ENCODE data around the gene PKD2.

Gene PKD2

DNA sequence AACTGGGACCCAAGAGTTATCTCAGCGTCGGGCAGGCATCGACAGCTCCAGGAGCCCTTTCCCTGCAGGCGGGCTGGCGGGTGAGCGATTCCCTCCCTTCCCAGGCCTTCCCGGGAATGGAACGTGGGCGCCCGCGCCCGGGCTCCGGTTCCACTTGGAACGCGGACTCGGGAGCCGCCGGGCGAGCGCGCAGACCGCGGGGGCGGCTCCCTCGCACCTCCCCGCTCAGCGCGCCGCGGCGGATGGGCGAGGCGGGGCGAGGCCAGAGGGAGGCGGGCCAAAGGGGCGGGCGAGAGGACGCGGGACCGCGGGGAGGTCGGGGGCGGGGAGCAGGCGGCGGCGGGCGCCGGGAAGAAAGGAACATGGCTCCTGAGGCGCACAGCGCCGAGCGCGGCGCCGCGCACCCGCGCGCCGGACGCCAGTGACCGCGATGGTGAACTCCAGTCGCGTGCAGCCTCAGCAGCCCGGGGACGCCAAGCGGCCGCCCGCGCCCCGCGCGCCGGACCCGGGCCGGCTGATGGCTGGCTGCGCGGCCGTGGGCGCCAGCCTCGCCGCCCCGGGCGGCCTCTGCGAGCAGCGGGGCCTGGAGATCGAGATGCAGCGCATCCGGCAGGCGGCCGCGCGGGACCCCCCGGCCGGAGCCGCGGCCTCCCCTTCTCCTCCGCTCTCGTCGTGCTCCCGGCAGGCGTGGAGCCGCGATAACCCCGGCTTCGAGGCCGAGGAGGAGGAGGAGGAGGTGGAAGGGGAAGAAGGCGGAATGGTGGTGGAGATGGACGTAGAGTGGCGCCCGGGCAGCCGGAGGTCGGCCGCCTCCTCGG lies at the start of gene PKD2:
Gene PKD2 (plus strand): TSS at position 332 of the 818 bp plus-strand sequence. CDS start 99 bp downstream, at position 431.
- peak within 1 kb of the TSS; percentile 60 for H3K9ac ChIP-seq (ENCODE audit: low read length)
- no peaks in the 10 kb centered on the region for H3K36me3 ChIP-seq (ENCODE audit: control insufficient read depth, low read depth, low read length)
- no peaks in the 10 kb centered on the region for H3K9me3 ChIP-seq (ENCODE audit: control insufficient read depth, low read depth, low read length)
- peaks cover 23% of the 10 kb centered on the region for H3K4me1 ChIP-seq (ENCODE audit: control insufficient read depth, low read depth, low read length)
- H3K27ac ChIP-seq (ENCODE audit: low read length) = no peak within 1 kb of the TSS
- H3K4me3 ChIP-seq (ENCODE audit: low read length) = peak within 1 kb of the TSS; percentile 94
- H3K27me3 ChIP-seq (ENCODE audit: control insufficient read depth, insufficient read depth, low read length) = peaks cover 21% of the 10 kb centered on the region

DNA sequence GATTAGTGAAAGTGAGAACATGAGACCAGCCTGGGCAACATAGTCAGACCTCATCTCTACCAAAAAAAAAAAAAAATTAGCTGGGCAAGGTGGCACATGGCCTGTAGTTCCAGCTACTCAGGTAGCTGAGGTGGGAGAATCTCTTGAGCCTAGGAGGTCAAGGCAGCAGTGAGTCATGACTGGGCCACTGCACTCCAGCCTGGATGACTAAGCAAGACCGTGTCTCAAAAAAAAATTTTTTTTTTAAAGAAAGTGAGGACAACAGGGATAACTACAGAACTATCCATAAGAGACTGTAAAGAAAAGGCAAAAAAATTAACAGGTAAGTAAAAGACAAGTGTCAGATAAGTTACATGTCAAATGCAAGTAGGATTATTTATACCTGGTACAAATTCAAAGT lies 45.4 kb upstream of the PKD2 start:
- Histone ChIP-seq H3K27me3 (ENCODE audit: control insufficient read depth, insufficient read depth, low read length) (no peaks in the 10 kb centered on the region), H3K27ac (ENCODE audit: low read length) (no peak overlapping the region), H3K36me3 (ENCODE audit: control insufficient read depth, low read depth, low read length) (no peaks in the 10 kb centered on the region), H3K9ac (ENCODE audit: low read length) (no peak overlapping the region), H3K9me3 (ENCODE audit: control insufficient read depth, low read depth, low read length) (no peaks in the 10 kb centered on the region), H3K4me1 (ENCODE audit: control insufficient read depth, low read depth, low read length) (no peaks in the 10 kb centered on the region), H3K4me3 (ENCODE audit: low read length) (no peak overlapping the region)

DNA sequence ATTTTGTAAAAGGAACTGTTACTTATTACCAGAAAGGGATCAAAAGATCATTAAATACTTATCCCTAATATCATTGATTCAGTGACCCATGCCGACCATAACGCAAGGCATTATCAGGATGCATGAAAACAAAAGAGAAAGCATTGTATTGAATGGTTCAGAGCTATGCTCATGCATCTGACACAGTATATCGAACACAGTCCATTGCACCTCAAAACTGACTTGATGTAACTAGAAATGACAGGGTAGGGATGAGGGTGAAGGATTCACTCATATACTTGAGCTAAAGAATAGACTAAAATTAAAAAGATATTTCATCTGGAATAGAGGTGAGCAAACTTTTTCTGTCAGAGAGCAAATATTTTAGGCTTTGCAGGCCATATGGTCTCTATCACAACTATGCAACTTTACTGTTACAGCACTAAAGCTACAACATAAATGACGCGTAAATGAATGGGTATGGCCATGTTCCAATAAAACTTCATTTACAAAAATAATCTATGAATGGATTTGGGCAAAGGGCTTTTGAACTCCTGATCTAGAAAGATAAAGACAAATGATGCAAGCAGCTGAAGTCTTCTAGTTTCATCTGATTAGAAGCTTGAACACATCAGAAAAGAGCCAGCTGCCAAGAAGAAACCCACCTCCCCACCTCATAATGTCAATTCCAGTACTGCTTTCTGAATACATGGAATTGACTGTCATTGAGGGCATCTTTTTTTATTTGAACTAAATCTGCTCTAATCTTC lies 44.9 kb upstream of the PKD2 start:
- Histone ChIP-seq H3K9ac (ENCODE audit: low read length) (no peak overlapping the region), H3K27me3 (ENCODE audit: control insufficient read depth, insufficient read depth, low read length) (no peaks in the 10 kb centered on the region), H3K36me3 (ENCODE audit: control insufficient read depth, low read depth, low read length) (no peaks in the 10 kb centered on the region), H3K27ac (ENCODE audit: low read length) (no peak overlapping the region), H3K9me3 (ENCODE audit: control insufficient read depth, low read depth, low read length) (no peaks in the 10 kb centered on the region), H3K4me3 (ENCODE audit: low read length) (no peak overlapping the region), H3K4me1 (ENCODE audit: control insufficient read depth, low read depth, low read length) (no peaks in the 10 kb centered on the region)

DNA sequence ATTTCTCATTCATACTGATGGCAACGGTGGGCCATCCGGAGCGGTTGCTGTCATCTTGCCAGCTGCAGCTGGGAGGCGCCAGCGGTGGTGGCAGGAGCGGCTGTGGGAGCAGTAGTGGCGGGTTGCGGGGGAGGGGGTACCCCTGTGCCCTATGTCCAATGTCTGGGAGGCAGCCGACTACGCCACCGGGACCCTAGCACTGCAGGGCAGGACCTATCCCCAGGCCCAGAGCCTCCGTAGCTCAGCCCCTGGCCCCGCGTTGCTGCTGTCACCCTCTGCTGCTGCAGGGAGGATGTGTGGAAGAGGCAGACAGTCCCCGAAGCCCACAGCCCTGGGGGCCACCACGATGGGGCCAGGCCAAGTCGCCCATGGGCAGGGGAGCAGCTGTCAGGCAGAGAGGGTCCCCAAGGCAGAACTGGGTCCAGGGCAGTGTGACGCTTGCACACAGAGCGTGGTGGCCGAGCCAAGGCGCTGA lies 41.9 kb upstream of the PKD2 start:
- no peaks in the 10 kb centered on the region for H3K4me1 ChIP-seq (ENCODE audit: control insufficient read depth, low read depth, low read length)
- no peaks in the 10 kb centered on the region for H3K36me3 ChIP-seq (ENCODE audit: control insufficient read depth, low read depth, low read length)
- no peak overlapping the region for H3K9ac ChIP-seq (ENCODE audit: low read length)
- H3K27ac ChIP-seq (ENCODE audit: low read length) = no peak overlapping the region
- H3K9me3 ChIP-seq (ENCODE audit: control insufficient read depth, low read depth, low read length) = no peaks in the 10 kb centered on the region
- no peak overlapping the region for H3K4me3 ChIP-seq (ENCODE audit: low read length)
- H3K27me3 ChIP-seq (ENCODE audit: control insufficient read depth, insufficient read depth, low read length) = no peaks in the 10 kb centered on the region

DNA sequence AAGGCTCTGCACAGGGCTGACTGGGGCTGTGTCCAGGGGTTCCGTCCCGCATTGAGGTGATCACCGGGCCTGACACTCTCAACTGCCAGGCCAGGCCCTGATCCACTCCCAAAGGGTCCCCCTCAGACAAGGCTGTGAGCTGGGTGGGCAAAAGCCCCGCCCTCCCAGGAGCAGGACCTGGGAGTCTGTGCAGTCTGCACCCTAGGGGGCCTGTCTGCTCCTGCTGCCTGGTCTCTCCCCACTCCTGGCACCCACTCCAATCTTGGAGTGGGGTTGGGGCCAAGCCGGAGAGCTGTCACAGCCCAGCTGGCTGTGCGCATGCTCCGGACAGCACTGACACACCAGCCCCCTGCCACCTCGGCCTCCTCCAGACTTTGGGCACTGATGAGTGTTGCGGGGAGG lies 41.3 kb upstream of the PKD2 start:
- Histone ChIP-seq H3K27me3 (ENCODE audit: control insufficient read depth, insufficient read depth, low read length) (no peaks in the 10 kb centered on the region), H3K4me3 (ENCODE audit: low read length) (no peak overlapping the region), H3K9me3 (ENCODE audit: control insufficient read depth, low read depth, low read length) (no peaks in the 10 kb centered on the region), H3K36me3 (ENCODE audit: control insufficient read depth, low read depth, low read length) (no peaks in the 10 kb centered on the region), H3K4me1 (ENCODE audit: control insufficient read depth, low read depth, low read length) (no peaks in the 10 kb centered on the region), H3K27ac (ENCODE audit: low read length) (no peak overlapping the region), H3K9ac (ENCODE audit: low read length) (no peak overlapping the region)

DNA sequence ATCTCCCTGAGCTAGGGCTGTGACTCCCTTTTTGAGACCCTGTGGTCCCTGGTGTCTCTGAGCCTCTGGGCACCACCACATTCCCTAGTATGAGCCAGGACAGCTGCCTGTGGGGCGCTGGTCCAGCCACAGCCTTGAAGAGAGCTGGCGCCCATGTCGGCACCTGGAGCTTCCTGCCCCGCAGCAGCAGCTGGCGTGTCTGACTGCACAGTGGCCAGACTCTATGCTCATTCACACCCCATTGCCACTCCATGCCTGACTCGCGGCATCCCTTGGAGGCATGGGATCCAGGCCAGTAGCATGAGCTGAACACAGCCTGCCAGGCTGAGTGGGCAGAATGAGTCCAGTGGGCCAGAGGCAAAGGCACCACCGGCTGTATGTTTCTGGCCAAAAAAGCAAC lies 40.2 kb upstream of the PKD2 start:
- Histone ChIP-seq H3K36me3 (ENCODE audit: control insufficient read depth, low read depth, low read length) (no peaks in the 10 kb centered on the region), H3K27me3 (ENCODE audit: control insufficient read depth, insufficient read depth, low read length) (no peaks in the 10 kb centered on the region), H3K4me1 (ENCODE audit: control insufficient read depth, low read depth, low read length) (no peaks in the 10 kb centered on the region), H3K4me3 (ENCODE audit: low read length) (no peak overlapping the region), H3K9ac (ENCODE audit: low read length) (no peak overlapping the region), H3K9me3 (ENCODE audit: control insufficient read depth, low read depth, low read length) (no peaks in the 10 kb centered on the region), H3K27ac (ENCODE audit: low read length) (no peak overlapping the region)

DNA sequence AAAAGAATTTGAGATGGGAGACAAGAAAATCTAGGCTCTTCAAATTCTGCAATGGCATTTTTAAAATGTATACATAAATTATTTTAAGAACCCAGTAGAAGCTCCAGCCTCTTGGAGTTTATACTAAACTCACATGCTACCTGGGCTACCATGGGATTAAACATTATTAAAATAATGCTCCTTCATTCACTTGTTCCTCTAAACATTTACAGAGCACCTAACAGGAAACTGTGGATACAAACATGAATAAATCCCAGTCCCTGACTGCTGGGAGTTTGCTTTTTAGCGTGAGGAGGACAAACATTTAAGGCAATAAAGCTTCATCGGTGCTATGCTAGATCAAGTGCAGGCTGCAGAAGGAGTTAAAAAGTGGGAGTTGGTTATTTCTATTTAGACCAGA lies 37.3 kb upstream of the PKD2 start:
- no peak overlapping the region for H3K4me3 ChIP-seq (ENCODE audit: low read length)
- no peaks in the 10 kb centered on the region for H3K9me3 ChIP-seq (ENCODE audit: control insufficient read depth, low read depth, low read length)
- peaks cover 23% of the 10 kb centered on the region for H3K4me1 ChIP-seq (ENCODE audit: control insufficient read depth, low read depth, low read length)
- no peaks in the 10 kb centered on the region for H3K36me3 ChIP-seq (ENCODE audit: control insufficient read depth, low read depth, low read length)
- H3K9ac ChIP-seq (ENCODE audit: low read length) = no peak overlapping the region
- H3K27ac ChIP-seq (ENCODE audit: low read length) = no peak overlapping the region
- H3K27me3 ChIP-seq (ENCODE audit: control insufficient read depth, insufficient read depth, low read length) = no peaks in the 10 kb centered on the region

DNA sequence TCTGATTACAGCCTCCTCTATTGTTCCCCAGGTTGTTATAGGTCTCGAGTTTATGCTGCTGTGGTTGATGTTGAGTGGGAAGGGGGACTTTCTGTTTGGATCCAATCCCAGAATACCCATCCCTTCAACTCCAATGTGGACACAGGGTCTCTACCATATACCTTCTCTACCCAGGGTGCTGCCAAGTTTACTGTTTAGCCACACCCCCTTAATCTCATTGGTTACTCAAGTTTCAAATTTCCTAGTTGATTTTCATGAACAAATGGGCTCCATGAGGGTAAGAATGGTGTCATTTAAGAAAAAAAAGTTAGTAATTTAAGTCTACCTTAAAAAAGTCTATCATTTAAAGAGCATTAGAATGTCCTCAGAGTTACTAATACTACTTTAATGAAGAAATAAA lies 35.6 kb upstream of the PKD2 start:
- H3K9me3 ChIP-seq (ENCODE audit: control insufficient read depth, low read depth, low read length) = no peaks in the 10 kb centered on the region
- no peak overlapping the region for H3K27ac ChIP-seq (ENCODE audit: low read length)
- H3K4me1 ChIP-seq (ENCODE audit: control insufficient read depth, low read depth, low read length) = peaks cover 33% of the 10 kb centered on the region
- H3K36me3 ChIP-seq (ENCODE audit: control insufficient read depth, low read depth, low read length) = no peaks in the 10 kb centered on the region
- H3K27me3 ChIP-seq (ENCODE audit: control insufficient read depth, insufficient read depth, low read length) = no peaks in the 10 kb centered on the region
- no peak overlapping the region for H3K4me3 ChIP-seq (ENCODE audit: low read length)
- no peak overlapping the region for H3K9ac ChIP-seq (ENCODE audit: low read length)

DNA sequence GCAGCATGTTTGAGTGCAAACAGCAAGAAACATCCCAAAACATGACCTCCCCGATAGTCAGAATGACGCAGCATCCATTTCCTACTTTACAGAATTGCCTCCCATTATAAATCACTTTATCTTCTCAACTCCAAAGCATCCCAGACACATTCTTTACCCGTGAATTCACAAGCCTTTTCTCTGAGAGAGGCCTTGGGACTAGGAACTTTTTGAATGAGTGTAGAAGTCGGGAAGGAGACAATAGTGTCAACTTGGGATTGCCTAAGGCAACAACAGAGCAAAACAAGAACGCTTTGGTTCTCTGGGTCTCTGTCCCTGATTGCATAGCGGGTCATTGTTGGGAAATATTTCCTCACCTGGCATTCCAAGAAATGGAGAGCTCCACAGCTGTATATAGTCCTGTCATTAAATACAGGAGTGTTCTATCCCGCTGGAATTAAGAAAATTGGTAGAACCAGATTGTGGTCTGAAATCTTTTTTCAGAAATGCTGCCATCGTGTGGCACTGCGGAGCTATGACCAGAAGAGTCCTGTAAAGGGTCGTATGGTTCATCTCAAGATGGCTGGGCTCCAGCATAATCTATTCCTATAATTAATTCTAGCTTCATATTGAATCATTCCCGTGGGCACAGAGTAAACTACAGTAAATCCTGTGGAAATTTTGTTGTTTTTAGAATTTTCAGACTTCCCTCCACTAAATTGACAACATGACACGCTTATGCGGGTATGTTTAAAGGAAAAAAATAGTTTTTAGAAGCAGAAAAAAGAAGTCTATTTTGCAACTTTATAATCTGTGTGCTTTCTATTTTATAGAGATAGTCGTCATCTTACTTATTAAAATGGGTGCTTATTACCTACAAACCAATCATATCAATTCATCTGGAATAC lies 33.9 kb upstream of the PKD2 start:
- H3K9ac ChIP-seq (ENCODE audit: low read length) = peak overlapping the region; percentile 21

DNA sequence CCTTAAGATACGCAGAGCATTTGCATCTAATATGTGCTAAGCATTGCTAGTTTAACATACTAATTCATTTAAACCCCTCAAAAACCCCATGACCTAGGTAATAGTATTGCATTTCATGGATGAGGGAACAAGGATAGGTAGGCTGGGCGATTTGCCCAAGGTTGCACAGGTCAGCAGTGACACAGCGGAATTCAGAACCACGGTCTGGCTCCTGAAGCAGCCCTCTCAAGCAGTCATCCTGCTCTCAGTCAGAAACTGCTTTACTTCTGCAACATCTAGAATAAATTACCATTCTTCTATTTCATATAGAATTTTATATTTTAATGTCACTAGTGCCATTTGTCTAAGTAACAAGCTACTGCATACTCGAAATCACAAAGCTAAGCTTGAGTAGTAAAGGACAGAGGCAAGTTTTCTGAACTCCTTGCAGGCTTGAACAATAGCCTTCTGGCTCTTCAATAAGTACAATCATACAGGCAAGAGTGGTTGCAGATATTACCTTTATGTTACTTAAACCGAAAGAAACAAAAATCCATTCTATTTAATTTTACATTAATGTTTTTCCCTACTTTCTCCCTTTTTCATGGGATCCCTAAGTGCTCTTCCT lies 32.5 kb upstream of the PKD2 start:
- H3K27me3 ChIP-seq (ENCODE audit: control insufficient read depth, insufficient read depth, low read length) = no peaks in the 10 kb centered on the region
- H3K9ac ChIP-seq (ENCODE audit: low read length) = peak overlapping the region; percentile 54
- H3K9me3 ChIP-seq (ENCODE audit: control insufficient read depth, low read depth, low read length) = no peaks in the 10 kb centered on the region
- no peak overlapping the region for H3K4me3 ChIP-seq (ENCODE audit: low read length)
- peaks cover 33% of the 10 kb centered on the region for H3K4me1 ChIP-seq (ENCODE audit: control insufficient read depth, low read depth, low read length)
- H3K36me3 ChIP-seq (ENCODE audit: control insufficient read depth, low read depth, low read length) = no peaks in the 10 kb centered on the region
- H3K27ac ChIP-seq (ENCODE audit: low read length) = peak overlapping the region; percentile 39

More for the DNA sequence above, 33.9 kb upstream of the PKD2 start:
- Histone ChIP-seq H3K36me3 (ENCODE audit: control insufficient read depth, low read depth, low read length) (no peaks in the 10 kb centered on the region), H3K27ac (ENCODE audit: low read length) (no peak overlapping the region), H3K9me3 (ENCODE audit: control insufficient read depth, low read depth, low read length) (no peaks in the 10 kb centered on the region), H3K4me3 (ENCODE audit: low read length) (peak overlapping the region; percentile 38), H3K4me1 (ENCODE audit: control insufficient read depth, low read depth, low read length) (peaks cover 33% of the 10 kb centered on the region), H3K27me3 (ENCODE audit: control insufficient read depth, insufficient read depth, low read length) (no peaks in the 10 kb centered on the region)

DNA sequence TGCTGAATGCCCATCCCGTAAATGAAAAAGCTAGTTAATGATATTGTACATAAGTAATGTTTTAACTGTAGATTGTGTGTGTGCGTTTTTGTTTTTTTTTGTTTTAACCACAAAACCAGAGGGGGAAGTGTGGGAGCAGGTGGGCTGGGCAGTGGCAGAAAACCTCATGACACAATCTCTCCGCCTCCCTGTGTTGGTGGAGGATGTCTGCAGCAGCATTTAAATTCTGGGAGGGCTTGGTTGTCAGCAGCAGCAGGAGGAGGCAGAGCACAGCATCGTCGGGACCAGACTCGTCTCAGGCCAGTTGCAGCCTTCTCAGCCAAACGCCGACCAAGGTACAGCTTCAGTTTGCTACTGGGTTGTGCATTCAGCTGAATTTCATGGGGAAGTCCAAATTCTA lies 32.0 kb upstream of the PKD2 start, which contains the start of gene SPP1:
Gene SPP1 (plus strand): TSS at position 249 of the 400 bp plus-strand sequence. CDS start 1,182 bp downstream, outside the sequence.
- Histone ChIP-seq H3K9ac (ENCODE audit: low read length) (peak within 1 kb of the TSS; percentile 54), H3K27ac (ENCODE audit: low read length) (peak within 1 kb of the TSS; percentile 39), H3K4me3 (ENCODE audit: low read length) (no peak within 1 kb of the TSS)

More for the DNA sequence above, 32.0 kb upstream of the PKD2 start, which contains the start of gene SPP1:
- Histone ChIP-seq H3K36me3 (ENCODE audit: control insufficient read depth, low read depth, low read length) (no peaks in the 10 kb centered on the region), H3K9me3 (ENCODE audit: control insufficient read depth, low read depth, low read length) (no peaks in the 10 kb centered on the region), H3K4me1 (ENCODE audit: control insufficient read depth, low read depth, low read length) (peaks cover 33% of the 10 kb centered on the region), H3K27me3 (ENCODE audit: control insufficient read depth, insufficient read depth, low read length) (no peaks in the 10 kb centered on the region)
